Fibroblast of lung (primary cell): ENCODE measurements around the gene CNR2. TPM values are rescaled to one million over a fixed set of nuclear protein-coding genes. Genes with fewer than 3 reads are reported as not detected.

Source experiments
- DNase-seq, 2 donors: peaks; one replicate each; pipeline versions ENCODE4 v3.0.0 to v3.0.0-alpha.2; 2010; ENCODE audit warnings: low read depth in 2 of 2
- H2AFZ ChIP-seq: 2 replicates; pipeline ENCODE4 v1.5.1; 2012; ENCODE audit warnings: low read length, control low read depth, inconsistent platforms
- H3K27ac ChIP-seq: 2 replicates; pipeline ENCODE4 v1.5.1; 2011; ENCODE audit warnings: low read length, control low read depth; ENCODE audit not compliant: insufficient read depth
- H3K27me3 ChIP-seq: 2 replicates; pipeline ENCODE4 v1.5.1; 2011; ENCODE audit warnings: mild to moderate bottlenecking, low read length; ENCODE audit not compliant: control insufficient read depth, insufficient read depth
- H3K36me3 ChIP-seq: 2 replicates; pipeline ENCODE4 v1.5.1; 2011; ENCODE audit warnings: low read length; ENCODE audit not compliant: control insufficient read depth, insufficient read depth
- H3K4me1 ChIP-seq: 2 replicates; pipeline ENCODE4 v1.5.1; 2011; ENCODE audit warnings: low read length; ENCODE audit not compliant: control insufficient read depth, insufficient read depth; ENCODE audit errors: extremely low read depth
- H3K4me2 ChIP-seq: 2 replicates; pipeline ENCODE4 v1.5.1; 2011; ENCODE audit warnings: low read length, control low read depth; ENCODE audit not compliant: insufficient read depth; ENCODE audit errors: extremely low read depth
- H3K4me3 ChIP-seq, 4 experiments: fragments of 200-600 bp in 1 of 4; sonication (generic) in 1 of 4; replicated peaks in 1 of 4; 2 replicates each; pipeline ENCODE4 v1.5.1; 2011 to 2016; ENCODE audit warnings: low read length in 4 of 4, low read depth in 3 of 4, mild to moderate bottlenecking in 3 of 4, control low read depth in 2 of 4, inconsistent platforms in 1 of 4, mixed read lengths in 1 of 4; ENCODE audit not compliant: insufficient read depth in 1 of 4; ENCODE audit errors: control extremely low read depth in 1 of 4
- H3K79me2 ChIP-seq: 2 replicates; pipeline ENCODE4 v1.5.1; 2012; ENCODE audit warnings: mild to moderate bottlenecking, low read length, inconsistent platforms; ENCODE audit not compliant: control insufficient read depth, insufficient read depth
- H3K9ac ChIP-seq: 2 replicates; pipeline ENCODE4 v1.5.1; 2011; ENCODE audit warnings: mild to moderate bottlenecking, low read length, control low read depth; ENCODE audit not compliant: insufficient read depth
- H3K9me3 ChIP-seq: 2 replicates; pipeline ENCODE4 v1.5.1; 2012; ENCODE audit warnings: low read depth, low read length; ENCODE audit not compliant: control insufficient read depth, insufficient read depth
- H4K20me1 ChIP-seq: 2 replicates; pipeline ENCODE4 v1.5.1; 2011; ENCODE audit warnings: low read length; ENCODE audit not compliant: control insufficient read depth, insufficient read depth; ENCODE audit errors: extremely low read depth
- EZH2 ChIP-seq: IDR thresholded peaks from 2 replicates; pipeline ENCODE4 v1.5.1; 2012; ENCODE audit warnings: low read length, control low read depth, mild to moderate bottlenecking; ENCODE audit errors: missing control alignments
- polyA plus RNA-seq, 2 donors: library from polyadenylated mRNA; depleted of rRNA in 1 of 2; stranded (reverse) in 1 of 2; unstranded in 1 of 2; fragments of >200 nt; gene quantifications; 2 replicates each; pipeline ENCODE4 v1.2.1, GENCODE V29; 2011 to 2012; ENCODE audit warnings: missing spikeins in 1 of 2
- total RNA-seq: library from RNA; depleted of rRNA; stranded (reverse); fragments of >200 nt; gene quantifications from 2 replicates; pipeline ENCODE4 v1.2.1, GENCODE V29; 2014
- TF ChIP-seq, protein P1 (sequence below), 2 donors: IDR thresholded peaks in 1 of 2; conservative IDR thresholded peaks in 1 of 2; 1 replicate in 1 of 2; 2 replicates in 1 of 2; pipeline ENCODE4 v1.5.1; 2011 to 2012; ENCODE audit warnings: low read length in 2 of 2, control low read depth in 1 of 2, inconsistent platforms in 1 of 2, low read depth in 1 of 2, mild to moderate bottlenecking in 1 of 2

CNR2 gene
- total and polyA plus RNA-seq, 2 donors (not counting 1 experiment from before 2014, with no cell fraction given): not detected

- Histone ChIP-seq H3K9ac (no peak overlapping the region), H3K4me1 (peaks cover 3% of the 10 kb centered on the region), H3K27me3 (no peaks in the 10 kb centered on the region), H3K9me3 (no peaks in the 10 kb centered on the region), H3K4me3 (no peak overlapping the region), H3K27ac (no peak overlapping the region), H4K20me1 (peaks cover 2% of the 10 kb centered on the region), H3K4me2 (no peak overlapping the region), H3K36me3 (no peaks in the 10 kb centered on the region), H2AFZ (no peak overlapping the region), H3K79me2 (peaks cover 24% of the 10 kb centered on the region)
- TF ChIP-seq EZH2: no peak
- TF ChIP-seq, protein P1, sequence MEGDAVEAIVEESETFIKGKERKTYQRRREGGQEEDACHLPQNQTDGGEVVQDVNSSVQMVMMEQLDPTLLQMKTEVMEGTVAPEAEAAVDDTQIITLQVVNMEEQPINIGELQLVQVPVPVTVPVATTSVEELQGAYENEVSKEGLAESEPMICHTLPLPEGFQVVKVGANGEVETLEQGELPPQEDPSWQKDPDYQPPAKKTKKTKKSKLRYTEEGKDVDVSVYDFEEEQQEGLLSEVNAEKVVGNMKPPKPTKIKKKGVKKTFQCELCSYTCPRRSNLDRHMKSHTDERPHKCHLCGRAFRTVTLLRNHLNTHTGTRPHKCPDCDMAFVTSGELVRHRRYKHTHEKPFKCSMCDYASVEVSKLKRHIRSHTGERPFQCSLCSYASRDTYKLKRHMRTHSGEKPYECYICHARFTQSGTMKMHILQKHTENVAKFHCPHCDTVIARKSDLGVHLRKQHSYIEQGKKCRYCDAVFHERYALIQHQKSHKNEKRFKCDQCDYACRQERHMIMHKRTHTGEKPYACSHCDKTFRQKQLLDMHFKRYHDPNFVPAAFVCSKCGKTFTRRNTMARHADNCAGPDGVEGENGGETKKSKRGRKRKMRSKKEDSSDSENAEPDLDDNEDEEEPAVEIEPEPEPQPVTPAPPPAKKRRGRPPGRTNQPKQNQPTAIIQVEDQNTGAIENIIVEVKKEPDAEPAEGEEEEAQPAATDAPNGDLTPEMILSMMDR (conservative IDR thresholded peaks at IDR 0.05 in 1 of 2, IDR thresholded peaks at IDR 0.05 in 1 of 2; ENCODE audit: low read depth in 1 of 2, low read length in 2 of 2): no peak
- DNase-seq: no peak
These were observed 43.9 kb upstream of the CNR2 start for GRCh38 chr1:23957096-23957495.

DNA sequence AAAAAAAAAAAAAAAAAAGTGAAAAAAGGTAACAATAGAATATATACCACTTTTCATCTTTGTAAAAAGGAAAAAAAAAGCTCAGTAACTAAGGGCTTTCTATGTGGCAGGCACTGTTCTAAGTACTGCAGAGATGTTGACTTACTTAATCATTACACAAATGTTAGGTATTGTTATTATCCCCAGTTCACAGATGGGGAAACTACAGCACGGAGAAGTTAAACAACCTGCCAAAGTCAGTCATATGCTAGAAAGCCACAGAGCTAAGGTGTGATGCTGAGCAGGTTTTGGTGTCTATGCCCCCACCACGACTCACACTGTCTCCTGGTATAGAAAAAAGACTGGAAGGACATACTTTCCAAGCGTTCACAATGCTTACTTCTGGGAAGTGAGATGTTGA is 39.9 kb upstream of the CNR2 start:
- Histone ChIP-seq H3K36me3 (no peaks in the 10 kb centered on the region), H3K79me2 (no peaks in the 10 kb centered on the region)

GRCh38 chr1:23947366-23947765 is 34.2 kb upstream of the CNR2 start:
- H4K20me1 ChIP-seq: no peaks in the 10 kb centered on the region
- H2AFZ ChIP-seq: no peak overlapping the region
- H3K4me3 ChIP-seq: no peak overlapping the region
- no peak for DNase-seq
- no peaks in the 10 kb centered on the region for H3K9me3 ChIP-seq
- no peak for TF ChIP-seq EZH2
- peaks cover 6% of the 10 kb centered on the region for H3K27me3 ChIP-seq
- H3K4me1 ChIP-seq: peaks cover 2% of the 10 kb centered on the region
- no peak overlapping the region for H3K9ac ChIP-seq
- H3K79me2 ChIP-seq: no peaks in the 10 kb centered on the region
- H3K4me2 ChIP-seq: no peak overlapping the region
- no peak overlapping the region for H3K27ac ChIP-seq
- H3K36me3 ChIP-seq: no peaks in the 10 kb centered on the region

More for the DNA sequence above, 39.9 kb upstream of the CNR2 start:
- no peak overlapping the region for H3K9ac ChIP-seq
- H3K9me3 ChIP-seq: no peaks in the 10 kb centered on the region
- H4K20me1 ChIP-seq: no peaks in the 10 kb centered on the region
- no peak overlapping the region for H3K27ac ChIP-seq
- no peak overlapping the region for H3K4me3 ChIP-seq
- H3K4me1 ChIP-seq: peaks cover 6% of the 10 kb centered on the region
- no peak for TF ChIP-seq EZH2
- TF ChIP-seq, protein P1 (conservative IDR thresholded peaks at IDR 0.05 in 1 of 2, IDR thresholded peaks at IDR 0.05 in 1 of 2; ENCODE audit: low read depth in 1 of 2, low read length in 2 of 2): no peak
- no peak overlapping the region for H2AFZ ChIP-seq
- no peak for DNase-seq
- no peak overlapping the region for H3K4me2 ChIP-seq
- no peaks in the 10 kb centered on the region for H3K27me3 ChIP-seq
